Cardiac muscle cell (in vitro differentiated cells and primary cell): ENCODE data around the gene MEGF6. TPM values are rescaled to one million over a fixed set of nuclear protein-coding genes. Genes with fewer than 3 reads are reported as not detected.

ENCODE experiments used
- DNase-seq, 2 donors: peaks; one replicate each; pipeline versions ENCODE4 v3.0.0 to v3.0.0-alpha.2; 2010 to 2017; ENCODE audit warnings: low read depth in 1 of 2, low spot score in 1 of 2
- H3K27ac ChIP-seq: fragments of 200-600 bp; sonication (generic); 2 replicates; pipeline ENCODE4 v1.5.1; 2016
- H3K27me3 ChIP-seq: fragments of 200-600 bp; sonication (generic); 2 replicates; pipeline ENCODE4 v1.6.0; 2016; ENCODE audit warnings: control low read depth
- H3K36me3 ChIP-seq: fragments of 200-600 bp; sonication (generic); 2 replicates; pipeline ENCODE4 v1.5.1; 2016; ENCODE audit warnings: control low read depth
- H3K4me1 ChIP-seq: fragments of 200-600 bp; sonication (generic); 2 replicates; pipeline ENCODE4 v1.8.1; 2017; ENCODE audit warnings: low read depth, mild to moderate bottlenecking, mixed run types
- H3K4me3 ChIP-seq: fragments of 200-600 bp; sonication (generic); 2 replicates; pipeline ENCODE4 v1.5.1; 2016; ENCODE audit warnings: mild to moderate bottlenecking
- H3K9me3 ChIP-seq: fragments of 200-600 bp; sonication (generic); 2 replicates; pipeline ENCODE4 v1.5.1; 2017; ENCODE audit warnings: low read depth, mild to moderate bottlenecking, control low read depth
- CTCF ChIP-seq: IDR thresholded peaks from 2 replicates; pipeline ENCODE4 v1.5.1; 2012; ENCODE audit warnings: low read depth, mild to moderate bottlenecking, low read length
- polyA plus RNA-seq: library from polyadenylated mRNA; unstranded; fragments of >200 nt; fragmentation: Nextera tagmentation; extraction: Ambion mirVana; gene quantifications from 2 replicates; pipeline ENCODE4 v1.2.1, GENCODE V29; 2016
- total RNA-seq: library from RNA; depleted of rRNA; stranded (reverse); fragments of >200 nt; gene quantifications from 2 replicates; pipeline ENCODE4 v1.2.3, GENCODE V29; 2016

Gene MEGF6
- total and polyA plus RNA-seq, 2 experiments from 2014 or later = 11.1 to 31.7 TPM

DNA sequence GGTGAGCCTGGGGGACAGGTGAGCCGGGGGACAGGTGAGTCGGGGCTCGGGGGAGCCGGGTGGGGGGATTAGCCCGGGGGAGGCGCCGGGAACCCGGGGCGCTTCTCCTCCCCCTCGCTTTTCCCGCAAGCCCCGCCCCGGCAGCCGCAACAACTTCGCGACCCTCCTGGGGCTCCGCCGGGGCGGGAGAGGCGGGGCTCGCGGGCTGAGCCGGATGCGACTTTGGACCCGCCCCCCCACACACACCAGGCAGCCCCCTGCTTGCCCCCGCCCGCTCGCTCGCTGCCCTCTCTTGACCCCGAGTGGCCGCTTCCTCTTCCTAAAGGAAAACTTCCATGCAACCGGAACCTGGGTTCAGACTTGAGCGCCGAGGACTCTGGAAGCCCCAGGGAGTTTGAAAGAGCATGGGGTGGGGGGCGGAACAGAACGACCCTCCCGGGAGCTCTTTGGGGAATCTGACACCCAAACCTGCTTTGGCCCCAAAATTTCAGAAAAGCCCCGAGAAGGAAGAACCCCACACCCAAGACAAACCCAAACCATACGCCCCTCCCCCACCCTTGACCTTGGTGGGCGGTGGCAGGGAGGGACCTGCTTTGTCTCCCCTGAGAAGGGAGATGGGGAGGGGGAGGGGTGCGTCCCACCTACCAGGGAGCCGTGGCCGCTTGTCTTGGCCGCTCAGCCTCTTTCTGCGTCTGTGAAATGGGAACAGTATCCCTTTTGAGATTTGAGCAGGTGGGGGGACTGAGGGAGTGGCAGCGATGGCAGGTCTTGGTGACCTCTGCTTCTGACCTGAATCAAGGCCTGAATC, 156.3 kb downstream of the MEGF6 start:
- Histone ChIP-seq H3K27ac (no peak overlapping the region), H3K4me1 (no peaks in the 10 kb centered on the region), H3K9me3 (no peaks in the 10 kb centered on the region), H3K27me3 (no peaks in the 10 kb centered on the region), H3K4me3 (peak overlapping the region; percentile 78), H3K36me3 (no peaks in the 10 kb centered on the region)
- TF ChIP-seq CTCF = no peak
- peak in 1 of 2 donors; percentile 77 for DNase-seq

DNA sequence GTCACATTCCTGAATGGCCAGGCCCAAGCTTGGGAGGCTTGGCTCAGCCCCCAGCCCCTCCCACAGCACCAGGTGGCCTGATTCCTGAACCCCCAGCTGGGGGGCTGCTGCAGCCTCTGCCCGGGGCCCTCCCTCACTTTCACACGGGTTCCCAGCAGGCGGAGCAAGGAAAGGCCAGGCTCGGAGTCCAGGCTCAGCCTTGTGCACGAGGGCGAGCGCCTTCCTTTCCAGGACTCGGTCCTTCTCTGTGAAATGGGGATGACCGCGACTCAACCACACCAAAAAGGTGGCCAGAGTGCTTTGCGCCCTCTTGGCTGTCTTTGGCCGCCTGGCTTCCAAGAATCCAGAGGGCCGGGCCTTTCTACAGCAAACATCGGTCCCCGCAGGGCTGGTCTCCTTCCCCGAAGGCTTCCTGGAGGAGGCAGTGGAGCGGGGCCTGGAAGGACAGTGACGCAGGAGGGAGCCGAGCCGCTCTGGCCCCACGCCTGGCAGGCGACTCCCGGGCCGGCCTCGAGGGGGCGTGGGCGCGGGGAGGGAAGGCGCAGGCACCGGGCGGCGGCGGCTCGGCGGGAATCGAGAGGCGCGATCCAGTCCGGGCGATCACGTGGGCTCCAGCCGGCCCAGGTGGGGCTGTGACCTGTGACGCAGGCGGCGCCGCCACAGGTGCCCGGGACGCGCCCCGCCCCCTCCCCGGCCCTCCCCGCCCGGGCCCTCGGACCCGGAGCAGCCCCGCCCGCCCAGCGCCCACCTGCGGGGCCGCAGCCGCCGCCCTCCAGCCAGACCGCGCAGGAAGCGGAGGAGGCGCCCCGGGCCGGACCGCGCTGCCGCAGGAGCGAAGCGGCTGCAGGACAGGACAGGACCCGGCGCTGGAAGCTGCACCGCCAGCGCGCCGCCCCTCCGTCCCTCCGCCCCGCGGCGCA, 157.2 kb downstream of the MEGF6 start, which contains the start of gene ARHGEF16:
ARHGEF16 (plus strand) TSS at position 775 of the 920 bp plus-strand sequence. CDS start 8,420 bp downstream, outside the sequence.
- peak; percentile 39 to 79 for DNase-seq
- no peaks in the 10 kb centered on the region for H3K27me3 ChIP-seq
- no peak within 1 kb of the TSS for H3K27ac ChIP-seq
- TF ChIP-seq CTCF = peak; percentile 32
- H3K9me3 ChIP-seq = no peaks in the 10 kb centered on the region
- no peaks in the 10 kb centered on the region for H3K36me3 ChIP-seq
- H3K4me1 ChIP-seq = no peaks in the 10 kb centered on the region
- peak within 1 kb of the TSS; percentile 78 for H3K4me3 ChIP-seq

- no peaks in the 10 kb centered on the region for H3K27me3 ChIP-seq
- H3K4me1 ChIP-seq = no peaks in the 10 kb centered on the region
- H3K27ac ChIP-seq = no peak overlapping the region
- H3K4me3 ChIP-seq = no peak overlapping the region
- peak; percentile 94 for TF ChIP-seq CTCF
- H3K36me3 ChIP-seq = no peaks in the 10 kb centered on the region
- peak; percentile 72 to 82 for DNase-seq
- H3K9me3 ChIP-seq = no peaks in the 10 kb centered on the region
These were observed 158.0 kb downstream of the MEGF6 start for GRCh38 chr1:3453203-3453761.

DNA sequence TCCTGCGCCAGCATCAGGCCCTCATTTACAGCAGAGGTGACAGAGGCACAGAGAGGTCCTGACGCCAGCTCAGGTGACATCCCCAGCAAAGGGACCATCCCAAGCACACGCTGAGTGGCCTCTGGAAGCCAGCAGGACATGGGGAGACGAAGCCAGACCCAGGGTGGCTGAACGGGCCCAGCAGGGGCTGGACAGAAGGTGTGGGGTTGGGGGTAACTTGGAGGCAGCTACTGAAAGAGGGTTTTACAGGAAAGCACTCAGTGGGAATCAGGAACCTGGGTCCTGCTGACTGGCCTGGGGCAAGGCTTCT, 158.5 kb downstream of the MEGF6 start:
- no peak overlapping the region for H3K27ac ChIP-seq
- no peaks in the 10 kb centered on the region for H3K27me3 ChIP-seq
- no peaks in the 10 kb centered on the region for H3K9me3 ChIP-seq
- TF ChIP-seq CTCF = no peak
- H3K4me3 ChIP-seq = no peak overlapping the region
- no peaks in the 10 kb centered on the region for H3K4me1 ChIP-seq
- no peak for DNase-seq
- H3K36me3 ChIP-seq = no peaks in the 10 kb centered on the region

DNA sequence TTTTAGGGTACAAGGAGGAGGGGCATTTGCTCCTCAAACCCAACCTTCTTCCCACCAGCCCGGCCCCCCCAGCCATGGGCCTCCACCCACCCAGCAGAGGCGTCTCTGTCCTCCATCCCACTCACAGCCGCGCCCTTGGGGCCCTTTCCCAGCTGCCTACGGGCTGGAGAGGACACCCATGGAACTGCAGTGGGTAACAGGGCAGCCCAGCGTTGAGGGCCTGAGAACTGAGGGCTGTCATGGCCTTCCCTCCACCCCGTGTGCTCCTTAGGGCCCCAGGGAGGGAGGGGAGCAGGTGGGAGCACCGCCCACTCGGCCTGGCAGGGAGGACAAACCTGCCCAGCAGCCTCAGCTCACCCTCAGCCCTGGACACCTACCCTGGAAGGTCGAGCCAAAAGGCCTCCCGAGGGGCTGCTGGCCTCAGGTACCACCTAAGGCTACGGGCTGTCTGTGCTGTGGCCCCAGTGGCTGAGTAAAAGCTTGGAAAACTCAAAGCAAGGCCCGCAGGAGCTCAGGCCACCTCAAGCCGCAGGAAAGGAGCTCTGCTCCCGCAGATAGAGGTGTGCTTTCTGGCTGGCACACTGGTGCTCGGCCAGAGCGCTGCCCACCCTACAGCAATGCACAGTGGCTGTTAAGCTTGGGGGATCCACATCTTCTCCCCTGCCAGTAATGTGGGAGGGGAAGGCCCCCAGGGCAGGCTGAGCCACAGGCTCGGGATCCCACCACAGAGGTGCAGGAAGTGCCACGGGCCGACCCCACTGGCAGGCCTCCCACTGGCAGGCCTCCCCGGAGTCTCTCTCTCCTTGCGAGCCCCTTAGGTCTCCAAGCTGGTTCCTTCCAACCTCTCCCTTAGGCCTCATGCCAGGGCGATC, 159.1 kb downstream of the MEGF6 start:
- DNase-seq = no peak
- Histone ChIP-seq H3K27me3 (no peaks in the 10 kb centered on the region), H3K27ac (no peak overlapping the region), H3K4me3 (no peak overlapping the region), H3K9me3 (no peaks in the 10 kb centered on the region), H3K4me1 (no peaks in the 10 kb centered on the region), H3K36me3 (no peaks in the 10 kb centered on the region)
- no peak for TF ChIP-seq CTCF
